ENCODE measurements around the gene SERPINI1.

GRCh38 chr3:167761302-167761701 lies 25.8 kb downstream of the SERPINI1 start:
- TF ChIP-seq CTCF (IDR thresholded peaks at IDR 0.05) (no peak), POLR2A (IDR thresholded peaks at IDR 0.05) (no peak)
